OCI-LY7 (cell line): ENCODE results near the gene CELF2. TPM values are rescaled to one million over a fixed set of nuclear protein-coding genes. Genes with fewer than 3 reads are reported as not detected.

Experiments
- BruUV-seq: library from RNA; stranded (reverse); fragments of 400-500 nt; replicated peaks from 2 replicates; lab custom pipeline; 2021; lab: Mats Ljungman, UMichigan
- CTCF ChIA-PET: fragments of 300-600 bp; sonication (Branson Sonifier 250); formaldehyde crosslinking; loops from one replicate; lab custom pipeline; 2022; ENCODE audit warnings: antibody characterized with exemption; ENCODE audit not compliant: unreplicated experiment; lab: Charles Lee
- POLR2A ChIA-PET: fragments of 300-600 bp; sonication (Branson Sonifier 250); formaldehyde crosslinking; loops from one replicate; lab custom pipeline; 2022; ENCODE audit warnings: antibody characterized with exemption; lab: Charles Lee
- DNase-seq: peaks from one replicate; pipeline ENCODE4 v3.0.0-alpha.2; 2015; ENCODE audit warnings: low spot score
- H2AFZ ChIP-seq: fragments of 200-600 bp; sonication (generic), shearing (Covaris generic); 2 replicates; pipeline ENCODE4 v1.6.1; 2014; ENCODE audit warnings: mild to moderate bottlenecking, antibody characterized with exemption, low read length, moderate library complexity
- H3K27ac ChIP-seq: fragments of 200-600 bp; sonication (generic); 2 replicates; pipeline ENCODE4 v1.5.1; 2014; ENCODE audit warnings: mixed run types, low read depth, mild to moderate bottlenecking, moderate library complexity, low read length, inconsistent platforms; ENCODE audit not compliant: poor library complexity, severe bottlenecking
- H3K36me3 ChIP-seq: fragments of 200-600 bp; sonication (generic); 2 replicates; pipeline ENCODE4 v1.6.1; 2014; ENCODE audit warnings: mild to moderate bottlenecking, antibody characterized with exemption, low read length, moderate library complexity, mixed read lengths; ENCODE audit not compliant: insufficient read depth
- H3K4me1 ChIP-seq: fragments of 200-600 bp; sonication (generic); 2 replicates; pipeline ENCODE4 v1.5.1; 2014; ENCODE audit warnings: mild to moderate bottlenecking, low read length; ENCODE audit not compliant: insufficient read depth, poor library complexity, severe bottlenecking
- H3K4me2 ChIP-seq: fragments of 200-600 bp; sonication (generic); 2 replicates; pipeline ENCODE4 v1.6.1; 2014; ENCODE audit warnings: mild to moderate bottlenecking, low read length
- H3K4me3 ChIP-seq: fragments of 200-600 bp; sonication (generic); 2 replicates; pipeline ENCODE4 v1.5.1; 2014; ENCODE audit warnings: mild to moderate bottlenecking, low read depth, low read length; ENCODE audit not compliant: poor library complexity, severe bottlenecking
- H3K79me2 ChIP-seq: fragments of 200-600 bp; sonication (generic); 2 replicates; pipeline ENCODE4 v1.6.1; 2016; ENCODE audit warnings: low read depth, mild to moderate bottlenecking, low read length, moderate library complexity, mixed read lengths; ENCODE audit not compliant: insufficient read depth
- H3K9me2 ChIP-seq: fragments of 200-600 bp; sonication (generic); 2 replicates; pipeline ENCODE4 v1.6.1; 2016; ENCODE audit warnings: mild to moderate bottlenecking, low read length, mixed read lengths; ENCODE audit not compliant: insufficient read depth
- H3K9me3 ChIP-seq: fragments of 200-600 bp; sonication (generic); 2 replicates; pipeline ENCODE4 v1.6.1; 2014; ENCODE audit warnings: mild to moderate bottlenecking, mixed run types, low read length, mixed read lengths
- H4K20me1 ChIP-seq: fragments of 200-600 bp; sonication (generic); 2 replicates; pipeline ENCODE4 v1.6.1; 2014; ENCODE audit warnings: mild to moderate bottlenecking, antibody characterized with exemption, low read length, moderate library complexity, mixed read lengths; ENCODE audit not compliant: insufficient read depth
- CTCF ChIP-seq: fragments of 200-600 bp; sonication (generic); conservative IDR thresholded peaks from 2 replicates; pipeline ENCODE4 v1.5.1; 2014; ENCODE audit warnings: mild to moderate bottlenecking, antibody characterized with exemption, low read length, moderate library complexity, mixed read lengths
- EZH2phosphoT487 ChIP-seq: fragments of 200-600 bp; sonication (generic); IDR thresholded peaks from 2 replicates; pipeline ENCODE4 v1.6.1; 2018; ENCODE audit warnings: low read depth, borderline replicate concordance, mild to moderate bottlenecking, mixed run types, antibody characterized with exemption, low read length, moderate library complexity, mixed read lengths
- intact Hi-C: fragments of 100-400 bp; cut with micrococcal nuclease; formaldehyde crosslinking; loops from one replicate; pipeline ENCODE4 v1.10.0; 2022; ENCODE audit not compliant: unreplicated experiment
- total RNA-seq, 2 experiments: library from RNA; depleted of rRNA in 1 of 2; stranded (reverse); fragments of >200 nt in 1 of 2; shearing (Covaris generic) in 1 of 2; gene quantifications; 2 replicates each; pipeline ENCODE4 v1.2.3, GENCODE V29; 2014 to 2022

The CELF2 gene
- total RNA-seq, 2 experiments from 2014 or later: 5.4 to 19.1 TPM

GRCh38 chr10:11307937-11308336 lies 290.3 kb downstream of the CELF2 start:
- H4K20me1 ChIP-seq: no peaks in the 10 kb centered on the region
- CTCF ChIA-PET: no interaction called here

GRCh38 chr10:11311027-11311426 lies 293.4 kb downstream of the CELF2 start:
- Histone ChIP-seq H4K20me1 (no peaks in the 10 kb centered on the region), H2AFZ (no peak overlapping the region), H3K36me3 (no peaks in the 10 kb centered on the region), H3K79me2 (no peaks in the 10 kb centered on the region), H3K27ac (no peak overlapping the region), H3K4me3 (no peak overlapping the region), H3K4me2 (no peak overlapping the region), H3K9me2 (no peaks in the 10 kb centered on the region), H3K4me1 (no peaks in the 10 kb centered on the region), H3K9me3 (no peaks in the 10 kb centered on the region; the same call in 1 of the 2 replicates)
- intact Hi-C loops: no loop called here
- ChIA-PET CTCF (no interaction called here), POLR2A (interaction anchor here (0.6 to 1.1 kb wide), 2 partner anchors 11 to 38 kb away, joined by 3 read pairs; no protein-coding TSS in a partner anchor)
- TF ChIP-seq CTCF: no peak
- no peak for TF ChIP-seq EZH2phosphoT487
- DNase-seq: no peak
- BruUV-seq: no TSS peak

More at GRCh38 chr10:11307937-11308336, 290.3 kb downstream of the CELF2 start:
- no peak overlapping the region for H2AFZ ChIP-seq
- H3K36me3 ChIP-seq: no peaks in the 10 kb centered on the region
- H3K4me1 ChIP-seq: no peaks in the 10 kb centered on the region
- no peak overlapping the region for H3K27ac ChIP-seq
- no peaks in the 10 kb centered on the region for H3K79me2 ChIP-seq
- no peaks in the 10 kb centered on the region; the same call in 1 of the 2 replicates for H3K9me3 ChIP-seq
- TF ChIP-seq EZH2phosphoT487 (no peak), CTCF (no peak)
- POLR2A ChIA-PET: no interaction called here
- H3K9me2 ChIP-seq: no peaks in the 10 kb centered on the region
- DNase-seq: no peak
- BruUV-seq: no TSS peak
- H3K4me3 ChIP-seq: no peak overlapping the region
- intact Hi-C loops: no loop called here
- H3K4me2 ChIP-seq: no peak overlapping the region

- no TSS peak for BruUV-seq
- H3K4me1 ChIP-seq: no peaks in the 10 kb centered on the region
- H3K27ac ChIP-seq: no peak overlapping the region
- H3K4me2 ChIP-seq: no peak overlapping the region
- no peaks in the 10 kb centered on the region for H3K36me3 ChIP-seq
- H3K9me3 ChIP-seq: no peaks in the 10 kb centered on the region; the same call in 1 of the 2 replicates
- ChIA-PET POLR2A (no interaction called here), CTCF (no interaction called here)
- intact Hi-C loops: no loop called here
- TF ChIP-seq CTCF (no peak), EZH2phosphoT487 (no peak)
- no peaks in the 10 kb centered on the region for H3K9me2 ChIP-seq
- H2AFZ ChIP-seq: no peak overlapping the region
- no peaks in the 10 kb centered on the region for H3K79me2 ChIP-seq
- H3K4me3 ChIP-seq: no peak overlapping the region
- no peak for DNase-seq
- no peaks in the 10 kb centered on the region for H4K20me1 ChIP-seq
Measured at GRCh38 chr10:11313463-11313862, 295.8 kb downstream of the CELF2 start.
